SW480 (cell line): ENCODE data around the gene DAB2IP.
"Not testable (repeated sequence)": the region's sequence is repeated elsewhere in the genome, so short reads cannot be mapped to it uniquely, and the experiment has no call there.

Experiments
- DNase-seq: peaks from one replicate; pipeline ENCODE4 v3.0.0-alpha.2; 2016; ENCODE audit warnings: low spot score

The DAB2IP gene

GRCh38 chr9:121626012-121626411 lies 25.4 kb upstream of the DAB2IP start:
- no peak for DNase-seq

DNA sequence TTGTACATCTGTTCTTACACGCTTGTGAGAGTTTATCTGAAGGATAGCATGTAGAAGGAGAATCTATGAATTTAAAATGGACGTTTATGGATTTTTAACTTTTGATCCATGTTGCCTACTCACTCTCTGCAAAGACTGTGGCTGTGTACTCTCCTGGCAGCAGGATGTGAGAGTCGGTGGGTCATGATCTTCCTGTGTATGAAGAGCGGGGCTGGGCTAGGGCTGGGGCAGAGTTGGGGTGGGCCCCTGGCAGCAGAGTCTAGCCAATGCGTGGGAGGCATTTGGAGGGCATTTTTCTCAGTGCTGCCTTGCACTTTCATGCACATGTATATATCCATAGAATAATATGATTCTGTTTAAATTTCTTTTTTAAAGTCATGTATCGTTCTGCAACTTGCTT lies 24.0 kb upstream of the DAB2IP start:
- no peak for DNase-seq

- no peak for DNase-seq
Observed at GRCh38 chr9:121628401-121628800, 23.0 kb upstream of the DAB2IP start.

- no peak for DNase-seq
Observed at GRCh38 chr9:121631115-121631514, 20.3 kb upstream of the DAB2IP start.

DNA sequence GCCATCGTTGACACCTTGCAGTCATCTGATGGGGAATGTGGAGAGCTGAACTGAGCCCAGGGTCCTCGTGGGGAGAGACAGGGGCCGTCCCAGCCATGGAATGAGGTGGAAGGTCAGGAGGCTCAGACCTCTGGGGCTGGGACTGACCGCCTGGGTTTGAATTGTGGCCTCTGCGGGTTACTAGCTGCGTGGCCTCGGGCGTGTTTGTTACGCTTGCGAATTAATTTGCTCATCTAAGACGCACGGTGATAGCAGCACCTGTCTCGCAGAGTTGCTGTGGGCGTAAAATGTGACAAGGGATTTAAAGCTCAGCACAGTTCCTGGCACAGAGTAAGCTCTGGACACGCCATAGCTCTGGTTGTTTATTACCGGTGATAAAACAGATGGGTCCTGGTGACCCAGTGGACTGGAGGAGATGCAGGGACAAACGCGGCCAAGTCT lies 19.4 kb upstream of the DAB2IP start:
- DNase-seq: no peak

DNA sequence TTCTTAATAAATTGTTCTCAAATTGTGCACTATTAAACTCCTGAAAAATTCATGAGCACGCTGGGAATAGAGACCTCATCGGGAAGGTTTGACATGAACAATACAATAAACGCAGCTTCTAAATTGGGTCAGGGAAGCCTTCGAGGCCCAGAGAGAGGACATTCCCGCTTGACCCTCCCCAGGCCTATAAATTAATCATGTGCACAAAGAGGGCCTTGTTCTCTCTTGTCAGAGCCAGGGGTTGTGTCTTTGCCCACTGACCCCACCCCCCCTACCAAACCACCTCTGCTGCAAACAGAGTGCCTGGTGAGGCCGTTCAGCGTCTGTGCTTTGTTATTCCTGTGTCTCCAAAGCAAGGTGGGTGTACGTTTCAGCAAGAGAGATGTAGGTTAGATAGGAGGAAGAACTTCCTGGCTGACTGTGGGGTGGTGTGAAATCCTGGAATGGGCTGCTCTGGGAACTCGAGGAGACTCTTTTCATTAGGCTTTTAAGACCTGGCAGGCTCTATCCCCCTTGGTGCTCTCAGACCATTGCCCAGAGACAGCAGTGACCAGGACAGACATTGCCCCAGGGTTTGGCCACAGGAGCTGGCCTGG lies 18.2 kb upstream of the DAB2IP start:
- peak; percentile 40 for DNase-seq

- DNase-seq: no peak
Observed at GRCh38 chr9:121633736-121634135, 17.7 kb upstream of the DAB2IP start.

- DNase-seq: no peak
Observed at GRCh38 chr9:121634329-121635261, 16.8 kb upstream of the DAB2IP start.

GRCh38 chr9:121635300-121635876 lies 16.0 kb upstream of the DAB2IP start:
- no peak for DNase-seq

DNA sequence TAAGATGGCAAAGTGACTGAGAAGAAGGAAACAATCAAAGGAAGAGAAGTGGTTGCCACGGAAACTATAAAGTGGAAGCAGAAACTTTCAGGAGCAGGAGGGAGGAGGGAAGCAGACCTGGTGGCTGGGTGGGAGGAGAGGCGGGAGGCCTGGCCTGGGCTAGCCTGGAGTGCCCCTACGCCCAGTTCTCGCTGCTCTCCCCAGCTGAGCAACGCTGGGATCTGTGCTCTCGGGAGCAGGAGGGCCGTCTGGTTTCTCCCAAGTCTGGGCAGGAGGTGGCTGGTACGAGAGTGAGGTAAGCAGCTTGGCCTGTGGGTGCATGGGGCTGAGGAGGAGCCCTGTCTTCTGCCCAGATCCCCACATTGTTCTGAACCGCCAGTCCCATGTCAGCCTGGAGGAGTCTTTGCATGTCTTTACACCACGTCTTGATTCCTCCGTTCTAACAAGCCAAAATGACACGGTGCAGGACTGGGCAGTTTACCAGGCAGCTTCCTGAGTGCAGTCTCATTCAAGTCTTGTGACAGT lies 15.0 kb upstream of the DAB2IP start:
- no peak for DNase-seq

GRCh38 chr9:121636978-121637712 lies 14.3 kb upstream of the DAB2IP start:
- DNase-seq: no peak

DNA sequence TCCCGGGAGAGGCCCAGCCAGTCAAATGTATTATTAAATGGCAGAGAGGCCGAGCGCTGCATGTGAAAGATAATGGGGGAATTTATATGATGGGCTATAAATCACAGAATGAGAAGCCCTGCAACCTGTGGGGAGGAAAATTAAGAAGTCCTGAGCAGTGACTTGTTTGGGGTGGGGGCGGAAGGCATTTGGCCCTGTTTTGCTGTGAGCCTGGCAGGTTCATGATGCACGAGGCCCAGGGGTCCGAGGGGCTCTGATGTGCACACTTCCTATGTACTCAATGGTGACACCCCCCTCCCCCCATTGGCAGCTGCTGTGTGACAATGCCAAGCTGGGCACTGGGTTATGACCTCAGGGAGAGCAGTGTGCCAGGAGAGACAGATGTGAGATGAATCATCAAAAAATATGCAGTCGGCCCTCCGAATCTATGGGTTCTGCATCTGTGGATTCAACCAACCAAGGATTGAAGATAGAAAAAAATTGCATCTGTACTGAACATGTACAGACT lies 13.7 kb upstream of the DAB2IP start:
- peak; percentile 40 for DNase-seq

- no peak for DNase-seq
Observed at GRCh38 chr9:121638399-121638798, 13.0 kb upstream of the DAB2IP start.

DNA sequence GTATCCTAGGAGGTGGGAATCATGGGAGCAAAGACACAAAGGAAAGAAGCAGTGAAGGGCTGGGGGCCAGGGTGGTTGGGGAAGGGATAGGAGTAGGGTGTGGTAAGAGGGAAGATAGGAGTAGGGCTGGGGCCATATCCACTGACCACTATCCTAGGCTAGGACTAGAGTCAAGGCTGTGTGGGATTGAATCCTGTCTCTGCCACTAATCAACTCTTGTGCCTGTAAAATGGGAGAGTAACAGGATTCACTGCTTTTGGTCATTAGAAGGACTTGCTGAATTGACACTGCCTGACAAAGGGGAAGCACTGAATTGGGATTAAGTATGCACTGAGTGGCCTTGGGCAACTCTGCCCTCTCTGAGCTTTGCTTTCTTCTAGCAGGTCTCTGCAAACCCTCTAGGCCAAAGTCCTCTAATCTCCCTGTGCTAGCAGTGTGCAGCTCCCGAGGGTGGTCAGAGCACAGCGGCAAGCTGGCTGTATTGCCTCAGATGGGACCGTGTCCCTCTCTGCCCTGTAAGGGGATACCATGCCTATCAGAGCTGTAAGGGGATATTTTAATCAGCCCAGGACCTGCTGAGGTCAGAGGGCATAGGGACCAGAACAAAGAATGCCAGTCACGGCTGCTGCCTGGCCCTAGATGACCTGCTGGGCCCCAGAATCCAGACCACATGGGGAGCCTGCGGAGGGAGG lies 12.4 kb upstream of the DAB2IP start:
- no peak for DNase-seq

DNA sequence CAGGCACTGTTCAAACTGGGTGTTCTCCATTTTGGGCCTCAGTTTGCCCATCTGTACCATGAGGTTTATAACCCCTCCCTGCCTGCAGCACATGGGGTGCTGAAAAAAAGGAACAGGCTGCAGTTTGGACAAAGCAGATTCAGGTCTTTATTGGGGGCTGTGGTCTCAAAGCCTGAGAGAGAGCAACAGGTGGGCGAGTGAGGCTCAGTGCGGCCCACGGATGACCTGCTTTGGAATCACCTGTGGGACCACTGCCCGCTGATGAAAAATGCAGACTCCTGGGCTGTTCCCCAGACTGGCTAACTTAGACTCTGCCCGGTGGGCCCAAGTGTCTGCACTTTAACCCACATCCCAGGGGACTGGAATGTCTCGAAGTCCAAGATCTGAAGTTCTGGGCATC lies 11.8 kb upstream of the DAB2IP start:
- DNase-seq: no peak

GRCh38 chr9:121640076-121640475 lies 11.4 kb upstream of the DAB2IP start:
- DNase-seq: peak; percentile 25

DNA sequence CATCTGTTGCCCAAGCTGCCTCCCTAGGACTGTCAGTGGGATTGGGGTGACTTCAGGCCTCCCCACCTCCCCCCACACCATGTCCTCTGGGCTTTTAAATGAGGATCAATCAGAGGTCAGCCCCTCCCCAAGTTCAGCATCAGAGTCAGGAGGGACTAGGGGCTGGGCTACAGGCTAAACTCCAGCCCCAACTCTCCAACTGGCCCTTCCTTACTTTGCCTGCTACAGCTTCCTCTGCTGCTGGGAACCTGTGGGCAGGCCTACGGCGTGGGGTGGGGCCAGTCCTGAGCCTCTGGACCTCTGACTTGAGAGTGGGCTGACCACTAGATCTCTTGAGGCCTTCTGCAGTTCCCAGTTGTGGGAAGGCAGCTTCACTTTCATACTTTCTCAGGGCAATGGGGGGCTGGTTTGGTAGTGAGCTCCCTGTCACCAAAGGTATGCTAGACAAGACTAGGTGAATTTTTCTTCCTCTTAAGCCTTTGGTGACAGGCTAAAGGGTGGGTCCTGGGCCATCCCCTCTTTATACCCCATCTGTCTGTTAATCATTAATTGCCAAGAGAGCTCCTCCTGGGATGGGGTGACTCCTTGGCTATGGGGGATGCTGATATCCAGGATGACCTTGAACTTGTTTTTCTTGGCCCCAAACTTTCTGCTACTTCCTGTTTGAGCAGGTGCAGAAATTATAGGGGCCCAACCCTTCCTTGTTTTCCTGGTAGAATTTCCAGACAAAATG lies 10.8 kb upstream of the DAB2IP start:
- DNase-seq: no peak

DNA sequence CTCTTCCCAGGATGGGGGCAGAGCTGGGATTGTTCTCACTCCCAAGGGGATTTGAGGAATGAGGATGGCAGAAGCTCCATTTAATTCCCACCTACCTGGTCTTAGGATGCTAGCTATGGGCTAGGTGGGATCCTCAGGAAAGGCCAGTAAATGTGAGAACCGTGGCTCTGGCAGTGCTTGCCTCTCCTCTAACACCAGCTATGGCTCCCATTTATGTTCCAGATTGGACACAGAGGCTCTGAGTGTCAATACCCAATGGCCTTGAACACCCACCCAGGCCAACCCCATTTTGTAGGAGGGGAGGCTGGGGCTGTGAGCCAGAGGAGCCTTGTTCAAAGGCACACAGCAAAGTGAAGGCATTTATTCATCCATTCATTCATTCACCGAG lies 10.2 kb upstream of the DAB2IP start:
- no peak for DNase-seq

DNA sequence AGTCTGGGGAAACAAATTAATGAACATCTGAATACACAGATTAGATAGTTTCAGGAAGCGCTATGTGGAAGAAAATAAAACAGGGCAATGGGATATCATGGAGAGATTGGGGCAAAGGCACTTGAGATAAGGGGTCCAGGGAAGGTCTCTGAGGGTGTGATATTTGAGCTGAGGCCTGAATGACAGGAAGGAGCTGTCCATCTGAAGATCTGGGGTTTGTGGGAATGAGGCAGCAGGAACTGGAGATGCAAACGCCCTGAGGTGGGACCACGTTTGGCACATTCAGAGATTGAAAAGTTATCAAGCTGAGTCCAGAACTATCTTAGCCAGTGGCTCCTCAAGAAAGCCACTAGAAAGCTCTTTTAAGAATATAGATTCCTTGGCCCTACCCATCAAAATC lies 8.7 kb upstream of the DAB2IP start:
- DNase-seq: no peak

DNA sequence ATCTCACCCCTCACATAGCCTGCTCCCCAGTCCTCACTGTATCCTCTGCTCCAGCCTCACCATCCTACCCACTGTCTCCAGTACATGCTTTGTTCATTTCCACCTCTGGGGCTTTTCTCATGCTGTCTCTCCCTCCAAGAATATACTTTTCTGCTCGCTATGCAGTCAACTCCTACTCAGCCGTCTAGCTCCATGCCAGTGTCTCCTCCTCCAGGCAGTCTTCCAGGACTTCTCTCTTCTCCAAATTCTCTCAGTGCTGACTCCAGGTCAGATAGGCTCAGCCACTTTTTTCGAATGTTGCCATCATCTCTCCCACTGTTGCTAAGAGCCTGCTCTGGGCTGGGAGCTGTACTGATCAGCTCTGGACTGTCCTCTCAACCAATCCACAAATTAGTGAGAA lies 8.0 kb upstream of the DAB2IP start:
- no peak for DNase-seq

- DNase-seq: not testable (repeated sequence)
Observed at GRCh38 chr9:121644040-121644439, 7.4 kb upstream of the DAB2IP start.
